Measurements from ENCODE around the gene ENC1. TPM values are rescaled to one million over a fixed set of nuclear protein-coding genes. Genes with fewer than 3 reads are reported as not detected.

ENC1 gene
- total RNA-seq, 1 donor from 2014 or later: 71.7 TPM

- Mint-ChIP-seq H3K4me3 (ENCODE audit: low read depth) (peak overlapping the region; percentile 12), H3K27ac (peak overlapping the region; percentile 33), H3K9me3 (ENCODE audit: low read depth) (no peaks in the 10 kb centered on the region), H3K36me3 (ENCODE audit: insufficient read depth) (peaks cover 21% of the 10 kb centered on the region), H3K4me1 (ENCODE audit: low read depth) (peaks cover 56% of the 10 kb centered on the region), H3K27me3 (no peaks in the 10 kb centered on the region)
- no peak for DNase-seq (ENCODE audit: low spot score, unreplicated experiment)
- TF ChIP-seq CTCF (IDR thresholded peaks at IDR 0.05; ENCODE audit: unreplicated experiment): no peak
Measured at GRCh38 chr5:74627646-74628279, 12.8 kb downstream of the ENC1 start.

- H3K27ac Mint-ChIP-seq: no peak overlapping the region
- peaks cover 51% of the 10 kb centered on the region for H3K4me1 Mint-ChIP-seq (ENCODE audit: low read depth)
- H3K4me3 Mint-ChIP-seq (ENCODE audit: low read depth): no peak overlapping the region
- no peaks in the 10 kb centered on the region for H3K27me3 Mint-ChIP-seq
- DNase-seq (ENCODE audit: low spot score, unreplicated experiment): no peak
- no peak for TF ChIP-seq CTCF (IDR thresholded peaks at IDR 0.05; ENCODE audit: unreplicated experiment)
- H3K36me3 Mint-ChIP-seq (ENCODE audit: insufficient read depth): peaks cover 11% of the 10 kb centered on the region
- H3K9me3 Mint-ChIP-seq (ENCODE audit: low read depth): no peaks in the 10 kb centered on the region
Measured at GRCh38 chr5:74626386-74627222, 13.9 kb downstream of the ENC1 start.

- H3K4me3 Mint-ChIP-seq (ENCODE audit: low read depth): no peak overlapping the region
- no peaks in the 10 kb centered on the region for H3K27me3 Mint-ChIP-seq
- H3K4me1 Mint-ChIP-seq (ENCODE audit: low read depth): peaks cover 46% of the 10 kb centered on the region
- peaks cover 8% of the 10 kb centered on the region for H3K36me3 Mint-ChIP-seq (ENCODE audit: insufficient read depth)
- TF ChIP-seq CTCF (IDR thresholded peaks at IDR 0.05; ENCODE audit: unreplicated experiment): peak; percentile 25
- DNase-seq (ENCODE audit: low spot score, unreplicated experiment): no peak
- H3K9me3 Mint-ChIP-seq (ENCODE audit: low read depth): no peaks in the 10 kb centered on the region
- no peak overlapping the region for H3K27ac Mint-ChIP-seq
Measured at GRCh38 chr5:74625742-74626241, 14.7 kb downstream of the ENC1 start.

- no peak overlapping the region for H3K4me3 Mint-ChIP-seq (ENCODE audit: low read depth)
- H3K36me3 Mint-ChIP-seq (ENCODE audit: insufficient read depth): peaks cover 8% of the 10 kb centered on the region
- no peak overlapping the region for H3K27ac Mint-ChIP-seq
- no peaks in the 10 kb centered on the region for H3K9me3 Mint-ChIP-seq (ENCODE audit: low read depth)
- DNase-seq (ENCODE audit: low spot score, unreplicated experiment): no peak
- H3K27me3 Mint-ChIP-seq: peaks cover 3% of the 10 kb centered on the region
- peaks cover 46% of the 10 kb centered on the region for H3K4me1 Mint-ChIP-seq (ENCODE audit: low read depth)
- TF ChIP-seq CTCF (IDR thresholded peaks at IDR 0.05; ENCODE audit: unreplicated experiment): no peak
Measured at GRCh38 chr5:74624931-74625505, 15.5 kb downstream of the ENC1 start.

GRCh38 chr5:74624501-74624900 lies 16.0 kb downstream of the ENC1 start:
- peaks cover 45% of the 10 kb centered on the region for H3K4me1 Mint-ChIP-seq (ENCODE audit: low read depth)
- H3K27me3 Mint-ChIP-seq: peaks cover 3% of the 10 kb centered on the region
- H3K4me3 Mint-ChIP-seq (ENCODE audit: low read depth): no peak overlapping the region
- no peaks in the 10 kb centered on the region for H3K9me3 Mint-ChIP-seq (ENCODE audit: low read depth)
- no peak for TF ChIP-seq CTCF (IDR thresholded peaks at IDR 0.05; ENCODE audit: unreplicated experiment)
- peaks cover 7% of the 10 kb centered on the region for H3K36me3 Mint-ChIP-seq (ENCODE audit: insufficient read depth)
- no peak overlapping the region for H3K27ac Mint-ChIP-seq
- no peak for DNase-seq (ENCODE audit: low spot score, unreplicated experiment)
